Suprapubic skin (tissue), 4 donors: ENCODE data around the gene ST3GAL5. TPM values are rescaled to one million over a fixed set of nuclear protein-coding genes. Genes with fewer than 3 reads are reported as not detected.
"Not testable (repeated sequence)": the region's sequence is repeated elsewhere in the genome, so short reads cannot be mapped to it uniquely, and the experiment has no call there.

ENCODE experiments used
- DNase-seq, 2 donors: peaks; one replicate each; pipeline ENCODE4 v3.0.0-alpha.2; 2019; ENCODE audit warnings: low spot score in 2 of 2
- H3K27ac ChIP-seq: fragments of 200-600 bp; sonication (generic); one replicate; pipeline ENCODE4 v1.5.1; 2019
- H3K27me3 ChIP-seq: fragments of 200-600 bp; sonication (generic); one replicate; pipeline ENCODE4 v1.5.1; 2019
- H3K36me3 ChIP-seq: fragments of 200-600 bp; sonication (generic); one replicate; pipeline ENCODE4 v1.5.1; 2019
- H3K4me1 ChIP-seq: fragments of 200-600 bp; sonication (generic); one replicate; pipeline ENCODE4 v1.5.1; 2019
- H3K4me3 ChIP-seq: fragments of 200-600 bp; sonication (generic); one replicate; pipeline ENCODE4 v1.5.1; 2019; ENCODE audit warnings: mild to moderate bottlenecking
- H3K9me3 ChIP-seq: fragments of 200-600 bp; sonication (generic); one replicate; pipeline ENCODE4 v1.5.1; 2019
- CTCF ChIP-seq, 2 donors: fragments of 200-600 bp in 1 of 2; fragments of 450-650 bp in 1 of 2; sonication (generic) in 1 of 2; IDR thresholded peaks; one replicate each; pipeline ENCODE4 v1.5.1; 2016 to 2019; ENCODE audit warnings: antibody characterized with exemption in 2 of 2, mild to moderate bottlenecking in 1 of 2, moderate library complexity in 1 of 2
- EP300 ChIP-seq: sonication (generic); formaldehyde crosslinking; IDR thresholded peaks from one replicate; pipeline ENCODE4 v1.6.1; 2017; ENCODE audit warnings: antibody characterized with exemption
- POLR2A ChIP-seq, 2 donors: fragments of 450-650 bp; IDR thresholded peaks; one replicate each; pipeline ENCODE4 v1.6.1; 2017; ENCODE audit warnings: antibody characterized with exemption in 2 of 2, mild to moderate bottlenecking in 2 of 2, moderate library complexity in 2 of 2
- POLR2AphosphoS5 ChIP-seq, 3 donors: sonication (generic); formaldehyde crosslinking; IDR thresholded peaks; one replicate each; pipeline ENCODE4 v1.6.1; 2017; ENCODE audit warnings: antibody characterized with exemption in 3 of 3
- WGBS: methylation state at CpG from one replicate; pipeline ENCODE4 v1.1.5; 2018; 5-methylcytosine and 5-hydroxymethylcytosine counted together
- total RNA-seq, 4 donors: library from RNA; depleted of rRNA; stranded (reverse); fragments of >200 nt; gene quantifications; one replicate each; pipeline ENCODE4 v1.1.0, GENCODE V29; 2016

Gene ST3GAL5
- total RNA-seq, 4 donors from 2014 or later = 9.5 to 17.8 (median 14.8) TPM

- Histone ChIP-seq H3K27me3 (no peaks in the 10 kb centered on the region), H3K36me3 (peaks cover 8% of the 10 kb centered on the region), H3K4me1 (no peaks in the 10 kb centered on the region), H3K27ac (no peak overlapping the region), H3K9me3 (no peaks in the 10 kb centered on the region), H3K4me3 (no peak overlapping the region)
- TF ChIP-seq EP300 (no peak), POLR2AphosphoS5 (IDR thresholded peaks at IDR 0.05) (no peak), CTCF (IDR thresholded peaks at IDR 0.05) (no peak), POLR2A (IDR thresholded peaks at IDR 0.05) (no peak)
- no peak for DNase-seq
Observed at GRCh38 chr2:85834466-85834865, 54.3 kb downstream of the ST3GAL5 start.

GRCh38 chr2:85831735-85832134, 57.1 kb downstream of the ST3GAL5 start:
- Histone ChIP-seq H3K27me3 (no peaks in the 10 kb centered on the region), H3K9me3 (no peaks in the 10 kb centered on the region), H3K27ac (no peak overlapping the region), H3K4me3 (no peak overlapping the region), H3K36me3 (no peaks in the 10 kb centered on the region), H3K4me1 (peaks cover 5% of the 10 kb centered on the region)
- no peak for DNase-seq
- 92% methylated on average over 2 of the region's 2 CpGs for WGBS
- TF ChIP-seq EP300 (no peak), POLR2A (IDR thresholded peaks at IDR 0.05) (no peak), CTCF (IDR thresholded peaks at IDR 0.05) (no peak), POLR2AphosphoS5 (IDR thresholded peaks at IDR 0.05) (no peak)

- H3K36me3 ChIP-seq = no peaks in the 10 kb centered on the region
- no peak for TF ChIP-seq POLR2AphosphoS5 (IDR thresholded peaks at IDR 0.05)
- TF ChIP-seq POLR2A (IDR thresholded peaks at IDR 0.05) = no peak
- no peak for TF ChIP-seq CTCF (IDR thresholded peaks at IDR 0.05)
- TF ChIP-seq EP300 = no peak
- peaks cover 5% of the 10 kb centered on the region for H3K4me1 ChIP-seq
- no peak overlapping the region for H3K27ac ChIP-seq
- DNase-seq = no peak
- H3K4me3 ChIP-seq = no peak overlapping the region
- WGBS = 50% methylated on average over 1 of the region's 1 CpG
- no peaks in the 10 kb centered on the region for H3K27me3 ChIP-seq
- H3K9me3 ChIP-seq = no peaks in the 10 kb centered on the region
Observed at GRCh38 chr2:85830645-85831044, 58.1 kb downstream of the ST3GAL5 start.

DNA sequence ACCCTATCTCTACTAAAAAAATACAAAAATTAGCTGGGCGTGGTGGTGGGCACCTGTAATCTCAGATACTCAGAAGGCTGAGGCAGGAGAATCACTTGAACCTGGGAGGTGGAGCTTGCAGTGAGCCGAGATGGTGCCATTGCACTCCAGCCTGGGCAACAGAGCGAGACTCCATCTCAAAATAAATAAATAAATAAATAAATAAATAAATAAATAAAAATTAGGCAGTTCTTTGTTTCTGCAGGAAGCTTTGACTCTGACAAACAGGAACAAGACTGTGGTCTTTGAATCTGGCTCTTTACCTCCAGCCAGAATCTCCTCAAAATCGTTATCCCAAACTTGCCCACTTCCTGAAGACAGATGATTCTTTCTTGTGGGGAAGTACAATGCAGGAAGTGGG, 59.4 kb downstream of the ST3GAL5 start:
- H3K36me3 ChIP-seq, H3K4me3 ChIP-seq, H3K9me3 ChIP-seq, DNase-seq, H3K4me1 ChIP-seq, H3K27me3 ChIP-seq, H3K27ac ChIP-seq: not testable (repeated sequence)
- 85% methylated on average over 4 of the region's 4 CpGs for WGBS

- Histone ChIP-seq H3K27ac (no peak overlapping the region), H3K27me3 (no peaks in the 10 kb centered on the region), H3K4me3 (no peak overlapping the region), H3K36me3 (no peaks in the 10 kb centered on the region), H3K4me1 (peaks cover 5% of the 10 kb centered on the region), H3K9me3 (no peaks in the 10 kb centered on the region)
- TF ChIP-seq POLR2AphosphoS5 (IDR thresholded peaks at IDR 0.05) (no peak), CTCF (IDR thresholded peaks at IDR 0.05) (no peak), POLR2A (IDR thresholded peaks at IDR 0.05) (no peak), EP300 (no peak)
- WGBS = 96% methylated on average over 7 of the region's 7 CpGs
- no peak for DNase-seq
Observed at GRCh38 chr2:85828725-85829124, 60.1 kb downstream of the ST3GAL5 start.

- H3K27me3 ChIP-seq = no peaks in the 10 kb centered on the region
- TF ChIP-seq EP300 = no peak
- TF ChIP-seq POLR2A (IDR thresholded peaks at IDR 0.05) = no peak
- no peak for TF ChIP-seq CTCF (IDR thresholded peaks at IDR 0.05)
- no peak for TF ChIP-seq POLR2AphosphoS5 (IDR thresholded peaks at IDR 0.05)
- WGBS = 58% methylated on average over 18 of the region's 18 CpGs
- H3K4me3 ChIP-seq = peak overlapping the region; percentile 12
- H3K9me3 ChIP-seq = no peaks in the 10 kb centered on the region
- DNase-seq = no peak
- H3K27ac ChIP-seq = no peak overlapping the region
- H3K36me3 ChIP-seq = no peaks in the 10 kb centered on the region
- H3K4me1 ChIP-seq = peaks cover 5% of the 10 kb centered on the region
Observed at GRCh38 chr2:85827879-85828569, 60.8 kb downstream of the ST3GAL5 start.
